Measurements from ENCODE around the gene GPR161. TPM values are rescaled to one million over a fixed set of nuclear protein-coding genes. Genes with fewer than 3 reads are reported as not detected.

Gene GPR161
- total and polyA plus RNA-seq, 2 experiments from 2014 or later, result 7.9 to 11.6 TPM

DNA sequence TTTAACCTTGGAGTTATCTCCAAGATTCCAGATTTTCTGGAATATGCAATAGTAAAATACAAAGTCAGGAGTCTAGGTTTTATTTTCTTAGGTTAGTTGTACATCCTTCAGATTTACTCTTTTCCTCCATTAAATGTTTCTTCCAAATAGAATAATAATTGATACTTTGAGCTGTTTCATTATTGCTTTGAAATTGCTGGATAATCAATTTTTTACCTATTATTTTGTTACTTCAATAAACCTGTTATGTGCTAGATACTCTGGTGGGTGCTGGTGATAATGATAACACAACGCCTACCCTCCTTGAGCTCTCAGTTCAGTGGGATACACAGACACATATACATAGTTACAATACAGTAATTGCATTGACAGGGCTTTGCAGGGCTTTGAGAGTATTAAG is 79.4 kb downstream of the GPR161 start:
- no peaks in the 10 kb centered on the region for H3F3A ChIP-seq (replicated peaks; ENCODE audit: low read depth)
- H3K36me3 ChIP-seq (ENCODE audit: insufficient read depth), result no peaks in the 10 kb centered on the region
- ATAC-seq, result no peak
- H3K9me2 ChIP-seq (ENCODE audit: insufficient read depth), result no peaks in the 10 kb centered on the region
- H3K79me2 ChIP-seq (replicated peaks; ENCODE audit: insufficient read depth), result no peaks in the 10 kb centered on the region
- H3K4me1 Mint-ChIP-seq, result no peaks in the 10 kb centered on the region
- H3K4me3 Mint-ChIP-seq, result no peak overlapping the region
- H3K36me3 Mint-ChIP-seq (ENCODE audit: low read depth), result peaks cover 4% of the 10 kb centered on the region; the same call in 1 of the 3 replicates
- no peak overlapping the region for H3K27ac Mint-ChIP-seq
- no peaks in the 10 kb centered on the region for H3K27me3 ChIP-seq (ENCODE audit: insufficient read depth)
- H3K27me3 Mint-ChIP-seq (ENCODE audit: insufficient read depth, low read depth, poor library complexity), result no peaks in the 10 kb centered on the region
- no peak overlapping the region for H2AFZ ChIP-seq
- H3K4me3 ChIP-seq, result no peak overlapping the region
- no peak for TF ChIP-seq POLR2AphosphoS5 (IDR thresholded peaks at IDR 0.05; ENCODE audit: low read depth)
- TF ChIP-seq JUNB (IDR thresholded peaks at IDR 0.05; ENCODE audit: unreplicated experiment), result no peak
- TF ChIP-seq ZNF331 (CRISPR knock-in tag; IDR thresholded peaks at IDR 0.05; ENCODE audit: low read depth), result no peak
- no peak for TF ChIP-seq EZH2 (IDR thresholded peaks at IDR 0.05; ENCODE audit: low read depth, unreplicated experiment)
- TF ChIP-seq STAT1 (IDR thresholded peaks at IDR 0.05; ENCODE audit: unreplicated experiment), result no peak
- TF ChIP-seq CREB1 (CRISPR knock-in tag; IDR thresholded peaks at IDR 0.05; ENCODE audit: low read depth), result no peak
- TF ChIP-seq, protein P1, sequence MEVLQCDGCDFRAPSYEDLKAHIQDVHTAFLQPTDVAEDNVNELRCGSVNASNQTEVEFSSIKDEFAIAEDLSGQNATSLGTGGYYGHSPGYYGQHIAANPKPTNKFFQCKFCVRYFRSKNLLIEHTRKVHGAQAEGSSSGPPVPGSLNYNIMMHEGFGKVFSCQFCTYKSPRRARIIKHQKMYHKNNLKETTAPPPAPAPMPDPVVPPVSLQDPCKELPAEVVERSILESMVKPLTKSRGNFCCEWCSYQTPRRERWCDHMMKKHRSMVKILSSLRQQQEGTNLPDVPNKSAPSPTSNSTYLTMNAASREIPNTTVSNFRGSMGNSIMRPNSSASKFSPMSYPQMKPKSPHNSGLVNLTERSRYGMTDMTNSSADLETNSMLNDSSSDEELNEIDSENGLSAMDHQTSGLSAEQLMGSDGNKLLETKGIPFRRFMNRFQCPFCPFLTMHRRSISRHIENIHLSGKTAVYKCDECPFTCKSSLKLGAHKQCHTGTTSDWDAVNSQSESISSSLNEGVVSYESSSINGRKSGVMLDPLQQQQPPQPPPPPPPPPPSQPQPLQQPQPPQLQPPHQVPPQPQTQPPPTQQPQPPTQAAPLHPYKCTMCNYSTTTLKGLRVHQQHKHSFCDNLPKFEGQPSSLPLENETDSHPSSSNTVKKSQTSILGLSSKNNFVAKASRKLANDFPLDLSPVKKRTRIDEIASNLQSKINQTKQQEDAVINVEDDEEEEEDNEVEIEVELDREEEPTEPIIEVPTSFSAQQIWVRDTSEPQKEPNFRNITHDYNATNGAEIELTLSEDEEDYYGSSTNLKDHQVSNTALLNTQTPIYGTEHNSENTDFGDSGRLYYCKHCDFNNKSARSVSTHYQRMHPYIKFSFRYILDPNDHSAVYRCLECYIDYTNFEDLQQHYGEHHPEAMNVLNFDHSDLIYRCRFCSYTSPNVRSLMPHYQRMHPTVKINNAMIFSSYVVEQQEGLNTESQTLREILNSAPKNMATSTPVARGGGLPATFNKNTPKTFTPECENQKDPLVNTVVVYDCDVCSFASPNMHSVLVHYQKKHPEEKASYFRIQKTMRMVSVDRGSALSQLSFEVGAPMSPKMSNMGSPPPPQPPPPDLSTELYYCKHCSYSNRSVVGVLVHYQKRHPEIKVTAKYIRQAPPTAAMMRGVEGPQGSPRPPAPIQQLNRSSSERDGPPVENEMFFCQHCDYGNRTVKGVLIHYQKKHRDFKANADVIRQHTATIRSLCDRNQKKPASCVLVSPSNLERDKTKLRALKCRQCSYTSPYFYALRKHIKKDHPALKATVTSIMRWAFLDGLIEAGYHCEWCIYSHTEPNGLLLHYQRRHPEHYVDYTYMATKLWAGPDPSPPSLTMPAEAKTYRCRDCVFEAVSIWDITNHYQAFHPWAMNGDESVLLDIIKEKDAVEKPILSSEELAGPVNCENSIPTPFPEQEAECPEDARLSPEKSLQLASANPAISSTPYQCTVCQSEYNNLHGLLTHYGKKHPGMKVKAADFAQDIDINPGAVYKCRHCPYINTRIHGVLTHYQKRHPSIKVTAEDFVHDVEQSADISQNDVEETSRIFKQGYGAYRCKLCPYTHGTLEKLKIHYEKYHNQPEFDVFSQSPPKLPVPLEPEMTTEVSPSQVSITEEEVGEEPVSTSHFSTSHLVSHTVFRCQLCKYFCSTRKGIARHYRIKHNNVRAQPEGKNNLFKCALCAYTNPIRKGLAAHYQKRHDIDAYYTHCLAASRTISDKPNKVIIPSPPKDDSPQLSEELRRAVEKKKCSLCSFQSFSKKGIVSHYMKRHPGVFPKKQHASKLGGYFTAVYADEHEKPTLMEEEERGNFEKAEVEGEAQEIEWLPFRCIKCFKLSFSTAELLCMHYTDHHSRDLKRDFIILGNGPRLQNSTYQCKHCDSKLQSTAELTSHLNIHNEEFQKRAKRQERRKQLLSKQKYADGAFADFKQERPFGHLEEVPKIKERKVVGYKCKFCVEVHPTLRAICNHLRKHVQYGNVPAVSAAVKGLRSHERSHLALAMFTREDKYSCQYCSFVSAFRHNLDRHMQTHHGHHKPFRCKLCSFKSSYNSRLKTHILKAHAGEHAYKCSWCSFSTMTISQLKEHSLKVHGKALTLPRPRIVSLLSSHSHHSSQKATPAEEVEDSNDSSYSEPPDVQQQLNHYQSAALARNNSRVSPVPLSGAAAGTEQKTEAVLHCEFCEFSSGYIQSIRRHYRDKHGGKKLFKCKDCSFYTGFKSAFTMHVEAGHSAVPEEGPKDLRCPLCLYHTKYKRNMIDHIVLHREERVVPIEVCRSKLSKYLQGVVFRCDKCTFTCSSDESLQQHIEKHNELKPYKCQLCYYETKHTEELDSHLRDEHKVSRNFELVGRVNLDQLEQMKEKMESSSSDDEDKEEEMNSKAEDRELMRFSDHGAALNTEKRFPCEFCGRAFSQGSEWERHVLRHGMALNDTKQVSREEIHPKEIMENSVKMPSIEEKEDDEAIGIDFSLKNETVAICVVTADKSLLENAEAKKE (CRISPR knock-in tag; IDR thresholded peaks at IDR 0.05), result no peak
- TF ChIP-seq EZH2phosphoT487 (IDR thresholded peaks at IDR 0.05; ENCODE audit: unreplicated experiment), result no peak
- no peak for TF ChIP-seq ZNF114 (CRISPR knock-in tag; IDR thresholded peaks at IDR 0.05)
- TF ChIP-seq, protein P2, sequence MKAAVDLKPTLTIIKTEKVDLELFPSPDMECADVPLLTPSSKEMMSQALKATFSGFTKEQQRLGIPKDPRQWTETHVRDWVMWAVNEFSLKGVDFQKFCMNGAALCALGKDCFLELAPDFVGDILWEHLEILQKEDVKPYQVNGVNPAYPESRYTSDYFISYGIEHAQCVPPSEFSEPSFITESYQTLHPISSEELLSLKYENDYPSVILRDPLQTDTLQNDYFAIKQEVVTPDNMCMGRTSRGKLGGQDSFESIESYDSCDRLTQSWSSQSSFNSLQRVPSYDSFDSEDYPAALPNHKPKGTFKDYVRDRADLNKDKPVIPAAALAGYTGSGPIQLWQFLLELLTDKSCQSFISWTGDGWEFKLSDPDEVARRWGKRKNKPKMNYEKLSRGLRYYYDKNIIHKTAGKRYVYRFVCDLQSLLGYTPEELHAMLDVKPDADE (IDR thresholded peaks at IDR 0.05), result no peak
- TF ChIP-seq NANOG (IDR thresholded peaks at IDR 0.05; ENCODE audit: borderline replicate concordance), result no peak
- TF ChIP-seq, protein P3, sequence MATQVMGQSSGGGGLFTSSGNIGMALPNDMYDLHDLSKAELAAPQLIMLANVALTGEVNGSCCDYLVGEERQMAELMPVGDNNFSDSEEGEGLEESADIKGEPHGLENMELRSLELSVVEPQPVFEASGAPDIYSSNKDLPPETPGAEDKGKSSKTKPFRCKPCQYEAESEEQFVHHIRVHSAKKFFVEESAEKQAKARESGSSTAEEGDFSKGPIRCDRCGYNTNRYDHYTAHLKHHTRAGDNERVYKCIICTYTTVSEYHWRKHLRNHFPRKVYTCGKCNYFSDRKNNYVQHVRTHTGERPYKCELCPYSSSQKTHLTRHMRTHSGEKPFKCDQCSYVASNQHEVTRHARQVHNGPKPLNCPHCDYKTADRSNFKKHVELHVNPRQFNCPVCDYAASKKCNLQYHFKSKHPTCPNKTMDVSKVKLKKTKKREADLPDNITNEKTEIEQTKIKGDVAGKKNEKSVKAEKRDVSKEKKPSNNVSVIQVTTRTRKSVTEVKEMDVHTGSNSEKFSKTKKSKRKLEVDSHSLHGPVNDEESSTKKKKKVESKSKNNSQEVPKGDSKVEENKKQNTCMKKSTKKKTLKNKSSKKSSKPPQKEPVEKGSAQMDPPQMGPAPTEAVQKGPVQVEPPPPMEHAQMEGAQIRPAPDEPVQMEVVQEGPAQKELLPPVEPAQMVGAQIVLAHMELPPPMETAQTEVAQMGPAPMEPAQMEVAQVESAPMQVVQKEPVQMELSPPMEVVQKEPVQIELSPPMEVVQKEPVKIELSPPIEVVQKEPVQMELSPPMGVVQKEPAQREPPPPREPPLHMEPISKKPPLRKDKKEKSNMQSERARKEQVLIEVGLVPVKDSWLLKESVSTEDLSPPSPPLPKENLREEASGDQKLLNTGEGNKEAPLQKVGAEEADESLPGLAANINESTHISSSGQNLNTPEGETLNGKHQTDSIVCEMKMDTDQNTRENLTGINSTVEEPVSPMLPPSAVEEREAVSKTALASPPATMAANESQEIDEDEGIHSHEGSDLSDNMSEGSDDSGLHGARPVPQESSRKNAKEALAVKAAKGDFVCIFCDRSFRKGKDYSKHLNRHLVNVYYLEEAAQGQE (IDR thresholded peaks at IDR 0.05; ENCODE audit: unreplicated experiment), result no peak
- TF ChIP-seq, protein P4, sequence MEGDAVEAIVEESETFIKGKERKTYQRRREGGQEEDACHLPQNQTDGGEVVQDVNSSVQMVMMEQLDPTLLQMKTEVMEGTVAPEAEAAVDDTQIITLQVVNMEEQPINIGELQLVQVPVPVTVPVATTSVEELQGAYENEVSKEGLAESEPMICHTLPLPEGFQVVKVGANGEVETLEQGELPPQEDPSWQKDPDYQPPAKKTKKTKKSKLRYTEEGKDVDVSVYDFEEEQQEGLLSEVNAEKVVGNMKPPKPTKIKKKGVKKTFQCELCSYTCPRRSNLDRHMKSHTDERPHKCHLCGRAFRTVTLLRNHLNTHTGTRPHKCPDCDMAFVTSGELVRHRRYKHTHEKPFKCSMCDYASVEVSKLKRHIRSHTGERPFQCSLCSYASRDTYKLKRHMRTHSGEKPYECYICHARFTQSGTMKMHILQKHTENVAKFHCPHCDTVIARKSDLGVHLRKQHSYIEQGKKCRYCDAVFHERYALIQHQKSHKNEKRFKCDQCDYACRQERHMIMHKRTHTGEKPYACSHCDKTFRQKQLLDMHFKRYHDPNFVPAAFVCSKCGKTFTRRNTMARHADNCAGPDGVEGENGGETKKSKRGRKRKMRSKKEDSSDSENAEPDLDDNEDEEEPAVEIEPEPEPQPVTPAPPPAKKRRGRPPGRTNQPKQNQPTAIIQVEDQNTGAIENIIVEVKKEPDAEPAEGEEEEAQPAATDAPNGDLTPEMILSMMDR (conservative IDR thresholded peaks at IDR 0.05; ENCODE audit: low read depth in 2 of 2), result no peak
- no peak overlapping the region for H3K4me2 ChIP-seq
- 0 out of 3 replicates have a peak, but pooled peaks cover 4% of the 10 kb centered on the region for H3K9me3 Mint-ChIP-seq
- H3K27ac ChIP-seq (ENCODE audit: low read depth), result no peak overlapping the region
- H4K20me1 ChIP-seq (replicated peaks; ENCODE audit: insufficient read depth), result 0 out of 2 replicates have a peak, but pooled peaks cover 3% of the 10 kb centered on the region
- no peaks in the 10 kb centered on the region for H3K4me1 ChIP-seq (ENCODE audit: insufficient read depth)
- no peak for DNase-seq (ENCODE audit: low spot score)
